ENCODE measurements around the gene MOGAT3.

MOGAT3 gene, protein sequence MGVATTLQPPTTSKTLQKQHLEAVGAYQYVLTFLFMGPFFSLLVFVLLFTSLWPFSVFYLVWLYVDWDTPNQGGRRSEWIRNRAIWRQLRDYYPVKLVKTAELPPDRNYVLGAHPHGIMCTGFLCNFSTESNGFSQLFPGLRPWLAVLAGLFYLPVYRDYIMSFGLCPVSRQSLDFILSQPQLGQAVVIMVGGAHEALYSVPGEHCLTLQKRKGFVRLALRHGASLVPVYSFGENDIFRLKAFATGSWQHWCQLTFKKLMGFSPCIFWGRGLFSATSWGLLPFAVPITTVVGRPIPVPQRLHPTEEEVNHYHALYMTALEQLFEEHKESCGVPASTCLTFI

DNA sequence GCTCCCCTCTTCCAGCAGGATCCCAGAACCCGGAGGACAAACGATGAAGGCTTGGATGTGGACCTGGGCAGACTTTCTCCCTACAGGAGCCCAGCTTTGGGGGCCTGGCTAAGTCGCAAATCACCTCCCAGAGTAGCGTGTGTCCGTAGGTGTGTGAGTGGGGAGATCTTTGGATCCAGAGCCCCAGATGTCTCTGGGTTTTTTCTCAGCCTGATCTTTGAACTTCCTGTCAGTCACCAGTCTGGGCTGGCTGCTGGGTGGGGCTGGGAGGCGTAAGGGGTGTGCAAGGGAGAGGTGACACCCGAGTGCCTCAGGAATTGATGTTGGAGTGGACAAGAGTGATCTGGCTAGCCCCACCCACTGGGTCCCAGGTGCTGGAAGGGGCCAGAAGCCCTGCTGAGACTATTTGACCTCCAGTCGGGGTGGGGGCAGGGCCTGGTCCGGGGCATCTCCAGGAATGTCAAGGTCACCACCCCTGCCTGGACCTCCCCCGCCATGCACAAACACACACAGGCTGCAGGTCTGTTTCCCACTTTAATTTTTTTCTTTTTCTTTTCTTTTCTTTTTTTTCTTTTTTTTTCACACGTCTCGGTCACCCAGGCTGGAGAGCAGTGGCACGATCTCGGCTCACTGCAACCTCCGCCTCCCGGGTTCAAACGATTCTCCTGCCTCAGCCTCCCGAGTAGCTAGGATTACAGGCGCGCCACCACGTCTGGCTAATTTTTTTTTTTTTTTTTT is at the start of gene MOGAT3:
Gene MOGAT3 (minus strand): TSS at position 175 of the 738 bp plus-strand sequence. CDS start 182 bp downstream, outside the sequence.
- FAIRE-seq = no peak

DNA sequence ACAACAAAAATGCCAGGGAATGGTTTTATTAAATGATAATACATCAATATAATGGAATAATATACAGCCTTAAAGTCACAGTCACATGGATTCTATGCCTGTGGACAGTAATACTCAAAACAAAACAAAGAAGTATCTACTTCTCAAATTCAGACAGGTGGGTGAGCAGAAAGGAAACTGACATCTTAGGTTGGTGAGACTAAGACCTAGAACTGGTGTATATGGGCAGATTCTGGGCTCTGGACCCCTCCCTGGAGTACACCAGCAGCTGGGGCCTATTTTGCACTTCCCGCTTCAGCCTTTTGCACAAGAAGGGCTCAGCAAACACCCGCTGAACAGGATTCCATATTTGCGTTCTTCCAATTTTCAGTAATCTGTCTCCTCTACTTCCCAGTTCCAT is 49.5 kb upstream of the MOGAT3 start:
- FAIRE-seq = no peak

DNA sequence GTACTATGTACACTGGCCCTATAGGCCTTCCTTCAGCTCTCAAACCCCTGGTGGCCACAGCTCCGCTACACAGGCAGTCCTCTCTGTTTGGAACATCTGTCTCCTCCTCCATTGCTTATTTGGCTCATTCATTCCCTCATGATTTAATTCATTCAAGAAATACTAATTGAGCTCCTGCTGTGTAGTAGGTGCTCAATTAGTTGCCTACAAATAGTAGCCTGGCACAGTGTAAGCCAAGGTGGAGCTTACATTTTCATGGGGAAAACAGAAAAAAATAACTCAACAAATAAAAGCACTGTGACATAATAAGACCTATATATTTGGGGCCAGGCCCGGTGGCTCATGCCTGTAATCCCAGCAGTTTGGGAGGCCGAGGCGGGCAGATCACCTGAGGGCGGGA is 47.4 kb upstream of the MOGAT3 start:
- no peak for FAIRE-seq

GRCh38 chr7:101245147-101245668 is 44.4 kb upstream of the MOGAT3 start:
- no peak for FAIRE-seq

DNA sequence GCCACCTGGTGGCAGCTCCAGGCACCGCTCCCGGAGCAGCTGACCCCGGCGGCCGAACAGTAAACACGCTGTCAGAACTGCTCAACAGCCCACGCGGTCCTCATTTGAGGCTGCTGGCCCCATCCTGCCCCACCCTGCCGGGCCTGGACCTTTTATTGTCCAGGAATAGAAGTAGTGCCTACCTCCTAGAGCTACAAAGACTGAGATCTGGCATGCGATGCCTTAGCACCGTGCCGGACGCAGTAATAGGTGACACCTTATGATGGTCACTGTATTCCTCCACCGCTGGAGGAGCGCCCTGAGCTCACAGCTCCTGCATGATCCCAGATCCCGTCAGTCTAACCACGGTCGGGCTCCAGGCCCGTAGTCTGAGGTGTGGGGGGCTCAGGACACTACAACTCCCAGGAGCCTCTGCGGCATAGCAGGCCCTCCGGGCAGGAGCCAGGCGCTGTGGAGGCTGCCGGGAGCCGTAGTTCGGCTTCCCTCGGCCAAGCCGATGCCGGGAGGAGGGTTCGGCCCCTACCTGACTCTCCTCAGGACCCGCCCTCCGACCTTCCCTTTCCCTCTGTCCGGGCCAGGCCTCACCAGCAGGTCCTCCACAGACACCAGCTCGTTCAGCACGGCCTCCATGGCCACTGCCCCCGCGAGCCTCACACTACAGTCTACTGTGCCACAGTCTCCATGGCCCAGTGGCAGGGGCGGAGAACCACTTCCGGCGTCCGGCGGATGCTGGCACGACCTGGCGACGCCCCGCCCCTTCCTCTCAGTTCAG is 43.7 kb upstream of the MOGAT3 start, which contains the start of gene FIS1:
Gene FIS1 (minus strand): TSS at position 707 of the 772 bp plus-strand sequence. CDS start 77 bp downstream, at position 630.
- FAIRE-seq = no peak

DNA sequence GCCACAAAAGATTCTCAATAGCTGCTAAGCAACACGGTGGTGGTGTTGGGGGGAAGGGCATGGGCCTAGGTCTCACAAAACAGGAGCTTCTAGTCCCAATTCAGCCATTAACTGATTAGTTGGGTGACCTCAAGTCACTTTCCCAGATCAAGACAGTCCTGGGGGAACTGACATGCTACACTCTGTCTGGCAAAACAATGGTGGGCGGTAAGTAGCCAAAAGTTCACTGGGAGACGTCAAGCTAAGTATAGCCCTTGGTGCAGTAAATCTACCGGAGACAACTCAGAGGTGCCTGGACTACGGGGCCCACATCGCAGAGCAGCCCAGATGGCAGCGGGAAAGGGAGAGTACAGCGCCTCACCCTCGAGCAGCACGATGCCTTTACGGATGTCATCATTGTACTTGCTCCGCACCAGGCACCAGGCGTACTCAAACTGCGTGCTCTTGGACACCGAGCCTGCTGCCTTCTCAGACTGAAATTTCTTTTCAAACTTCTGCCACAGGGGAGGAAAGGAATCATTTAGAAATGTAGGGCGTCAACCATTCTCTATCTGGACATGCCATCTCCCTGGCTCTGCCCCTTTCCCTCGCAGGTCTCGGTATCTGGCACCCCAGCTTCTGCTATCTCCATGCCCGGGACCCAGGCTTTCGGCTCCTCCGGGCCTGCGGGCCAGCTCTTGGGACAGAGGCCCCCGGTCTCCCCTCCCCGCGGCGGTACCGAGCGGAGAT is 43.0 kb upstream of the MOGAT3 start:
- no peak for FAIRE-seq

- no peak for FAIRE-seq
Observed at GRCh38 chr7:101241443-101242349, 40.9 kb upstream of the MOGAT3 start.

DNA sequence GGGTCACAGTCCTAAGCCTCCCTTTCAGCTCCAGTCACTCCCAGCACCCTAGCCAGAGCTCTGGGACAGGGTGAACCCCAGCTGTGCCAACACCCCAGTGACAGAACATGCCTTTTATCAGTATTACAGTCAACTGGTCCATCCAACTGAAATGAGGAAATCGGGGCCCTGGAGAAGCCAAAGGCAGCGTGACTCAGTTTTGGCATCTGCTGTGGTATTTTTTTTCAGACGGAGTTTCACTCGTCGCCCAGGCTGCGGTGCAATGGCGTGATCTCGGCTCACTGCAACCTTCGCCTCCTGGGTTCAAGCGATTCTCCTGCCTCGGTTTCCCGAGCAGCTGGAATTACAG is 40.2 kb upstream of the MOGAT3 start:
- FAIRE-seq = no peak

DNA sequence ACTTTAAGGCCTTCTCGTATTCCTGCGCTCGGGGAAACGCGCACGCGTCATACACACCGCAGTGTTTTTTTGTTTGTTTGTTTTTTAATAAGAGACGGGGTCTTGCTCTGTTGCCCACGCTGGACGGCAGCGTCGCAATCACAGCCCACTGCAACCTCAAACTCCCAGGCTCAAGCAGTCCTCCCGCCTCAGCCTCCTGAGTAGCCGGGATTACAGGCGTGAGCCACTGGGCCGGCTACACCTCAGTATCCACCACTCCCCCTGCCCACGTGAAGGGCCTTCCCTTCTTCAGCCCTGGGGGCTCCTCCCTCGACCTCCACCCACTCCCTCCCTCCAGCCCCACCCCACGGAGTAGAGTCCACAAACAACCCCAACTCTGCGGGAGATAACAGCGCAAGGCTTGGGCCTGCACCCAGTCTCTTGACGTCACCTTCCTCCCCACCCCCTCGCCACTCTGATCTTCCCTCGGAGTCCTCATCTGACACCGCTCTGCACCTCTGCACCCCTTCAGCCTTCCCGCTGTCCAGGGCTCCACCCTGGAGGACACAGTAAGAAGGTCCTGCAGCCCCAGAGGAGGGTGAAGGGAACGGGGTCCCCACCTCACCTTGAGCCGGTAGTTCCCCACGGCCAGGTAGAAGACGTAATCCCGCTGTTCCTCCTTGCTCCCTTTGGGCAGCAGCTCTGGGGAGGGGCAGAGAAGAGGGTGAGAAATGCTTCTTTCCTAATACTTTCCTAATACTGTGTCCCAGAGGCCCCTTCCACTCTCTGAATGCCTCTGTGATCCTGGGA is 39.6 kb upstream of the MOGAT3 start:
- no peak for FAIRE-seq

DNA sequence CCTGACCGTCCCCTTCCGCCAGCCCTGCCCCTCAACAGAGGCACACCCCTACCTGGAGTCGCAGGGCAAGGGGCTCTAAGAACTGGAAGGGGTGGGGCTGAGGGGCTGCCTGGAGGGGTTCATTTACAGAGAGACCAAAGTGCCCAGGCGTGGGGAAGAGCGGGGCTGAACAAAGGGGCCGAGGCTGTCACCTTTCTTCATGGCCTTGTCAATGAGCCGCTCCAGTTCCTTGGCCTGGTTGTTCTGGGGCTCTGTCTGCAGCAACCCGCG is 39.0 kb upstream of the MOGAT3 start:
- no peak for FAIRE-seq

- FAIRE-seq = no peak
Observed at GRCh38 chr7:101239191-101239950, 38.5 kb upstream of the MOGAT3 start.

GRCh38 chr7:101238226-101239182 is 37.7 kb upstream of the MOGAT3 start:
- FAIRE-seq = no peak

DNA sequence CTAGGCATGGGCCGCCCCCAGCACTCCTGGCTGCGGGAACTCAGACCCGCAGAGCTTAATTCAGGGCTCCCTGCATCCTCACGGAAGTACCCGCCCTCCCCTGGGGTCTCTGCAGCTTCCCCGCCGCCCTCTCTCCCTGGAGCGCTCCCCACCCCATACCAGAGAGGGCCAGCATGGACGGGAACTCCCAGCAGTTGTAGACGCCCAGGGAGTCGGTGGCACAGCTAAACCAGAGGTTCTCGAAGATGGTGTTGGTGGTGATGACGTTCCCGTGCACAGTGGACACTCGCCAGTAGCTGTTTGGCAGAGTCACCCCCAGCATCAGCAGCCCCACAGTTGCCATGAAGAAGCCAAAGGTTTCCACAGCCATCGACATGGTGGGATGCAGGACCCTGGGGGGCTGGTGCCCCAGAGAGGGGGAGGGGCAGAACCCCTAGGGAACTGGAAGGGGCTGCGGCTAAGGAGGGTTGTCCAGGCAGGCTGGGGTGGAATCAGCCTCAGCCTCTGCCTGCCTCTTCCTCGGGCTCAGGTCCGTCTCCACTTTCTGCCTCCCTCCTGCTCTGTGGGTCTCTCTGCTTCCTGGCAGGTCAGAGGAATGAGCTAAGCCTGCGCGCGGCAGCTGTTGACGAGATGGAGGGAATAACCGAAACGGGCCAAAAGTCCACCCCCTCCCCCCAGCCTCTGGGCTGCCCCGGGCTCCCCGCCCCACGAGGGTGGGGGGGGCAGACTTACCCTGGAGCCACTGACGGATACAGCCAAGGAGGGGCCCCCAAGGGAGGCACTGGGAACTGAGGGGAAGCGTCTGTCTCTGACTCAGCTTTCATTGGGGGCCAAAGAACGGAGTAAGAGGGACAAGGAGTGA is 36.6 kb upstream of the MOGAT3 start, which contains the start of gene CLDN15:
Gene CLDN15 (minus strand): TSS at position 597 of the 862 bp plus-strand sequence. CDS start 221 bp downstream, at position 376.
- no peak for FAIRE-seq

- FAIRE-seq = no peak
Observed at GRCh38 chr7:101236292-101236835, 35.5 kb upstream of the MOGAT3 start.

DNA sequence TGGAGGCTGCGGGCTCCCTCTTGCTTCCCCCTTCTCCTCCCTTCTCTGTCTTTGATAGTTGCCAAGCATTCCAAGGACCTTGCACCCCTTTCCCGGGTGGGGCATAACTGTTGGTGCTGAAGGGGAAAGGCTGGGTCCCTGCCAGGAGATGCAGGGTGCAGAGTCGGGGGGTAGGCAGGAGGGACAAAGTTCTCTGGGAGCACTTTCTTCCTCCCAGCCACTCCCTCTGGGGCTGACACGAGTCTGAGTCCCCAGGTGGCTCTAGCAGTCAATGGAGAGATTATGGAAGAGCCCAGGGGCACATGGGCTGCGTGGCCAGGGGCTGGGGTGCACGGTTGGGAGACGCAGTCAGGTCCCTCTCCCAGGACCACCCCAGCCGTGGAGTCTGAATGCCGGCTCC is 34.7 kb upstream of the MOGAT3 start:
- no peak for FAIRE-seq

DNA sequence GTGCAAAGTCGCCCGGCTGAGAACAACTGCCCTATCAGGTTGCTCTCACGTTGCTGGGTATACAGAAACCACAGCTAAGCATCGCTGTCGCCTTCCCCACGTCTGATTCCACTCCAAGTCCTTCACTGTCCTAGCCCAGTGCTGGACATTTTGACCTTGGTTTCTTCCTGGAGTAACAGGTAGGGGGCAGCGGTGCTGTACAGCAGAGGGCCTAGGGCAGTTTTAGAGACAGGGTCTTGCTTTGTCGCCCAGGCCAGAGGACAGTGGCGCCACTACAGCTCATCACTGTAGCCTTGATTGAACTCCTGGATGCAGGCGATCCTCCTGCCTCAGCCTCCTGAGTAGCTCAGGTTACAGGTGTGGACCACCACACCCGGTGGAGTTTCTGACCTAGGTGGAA is 34.2 kb upstream of the MOGAT3 start:
- no peak for FAIRE-seq

DNA sequence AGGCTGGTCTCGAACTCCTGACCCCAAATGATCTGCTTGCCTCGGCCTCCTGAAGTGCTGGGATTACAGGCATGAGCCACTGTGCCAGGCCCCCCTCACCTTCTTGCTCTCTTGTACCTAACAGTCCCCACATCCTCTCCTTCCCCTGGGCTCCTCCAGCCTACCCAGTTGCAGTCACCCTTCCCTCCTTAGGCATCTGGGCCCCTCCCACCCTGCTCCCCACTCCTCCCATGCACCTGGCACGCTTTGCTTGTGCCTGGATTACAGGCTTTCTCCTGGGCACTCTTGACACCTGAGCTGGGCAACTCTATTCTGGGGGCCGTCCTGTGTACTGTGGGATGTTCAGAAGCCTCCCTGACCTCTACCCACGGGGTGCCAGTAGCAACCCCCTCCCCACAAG is 33.8 kb upstream of the MOGAT3 start:
- no peak for FAIRE-seq
